ENCODE measurements around the gene FADS2. TPM values are rescaled to one million over a fixed set of nuclear protein-coding genes. Genes with fewer than 3 reads are reported as not detected.
"Not testable (repeated sequence)": the region's sequence is repeated elsewhere in the genome, so short reads cannot be mapped to it uniquely, and the experiment has no call there.

The FADS2 gene
- total RNA-seq, 1 experiment from 2014 or later = 17.1 TPM

GRCh38 chr11:61880454-61880853 is 52.4 kb downstream of the FADS2 start (continued):
- TF ChIP-seq REST (IDR thresholded peaks at IDR 0.05; ENCODE audit: low read depth) (no peak), EZH2phosphoT487 (IDR thresholded peaks at IDR 0.05; ENCODE audit: borderline replicate concordance) (no peak), JUND (IDR thresholded peaks at IDR 0.05) (no peak), RAD21 (IDR thresholded peaks at IDR 0.05; ENCODE audit: low read depth) (no peak), POLR2A (IDR thresholded peaks at IDR 0.05; ENCODE audit: borderline replicate concordance, extremely low read depth, insufficient read depth, insufficient read length) (no peak), POLR2AphosphoS5 (IDR thresholded peaks at IDR 0.05; ENCODE audit: low read depth, low read length) (no peak), SIN3A (IDR thresholded peaks at IDR 0.05; ENCODE audit: low read depth) (no peak)

- Histone ChIP-seq H2AFZ (ENCODE audit: low read depth, low read length, poor library complexity, severe bottlenecking) (no peak overlapping the region), H3K9me2 (ENCODE audit: insufficient read depth) (no peaks in the 10 kb centered on the region), H3K9me3 (ENCODE audit: control insufficient read depth in 1 of 2, insufficient read depth in 1 of 2, low read depth in 1 of 2, low read length in 2 of 2) (no peaks in the 10 kb centered on the region; a peak in 1 of 4 replicates), H3K27me3 (ENCODE audit: insufficient read depth, low read length) (no peaks in the 10 kb centered on the region), H3K4me2 (ENCODE audit: low read length) (no peak overlapping the region), H3K4me3 (replicated peaks in 1 of 2; ENCODE audit: low read depth in 1 of 2, low read length in 2 of 2) (no peak overlapping the region), H3K36me3 (ENCODE audit: control insufficient read depth in 1 of 2, insufficient read depth in 2 of 2, low read length in 2 of 2) (peaks cover 0 to 2% of the 10 kb centered on the region in 2 experiments; a peak in 2 of 4 replicates), H3K9ac (ENCODE audit: low read length) (no peak overlapping the region), H4K20me1 (ENCODE audit: insufficient read depth) (no peaks in the 10 kb centered on the region), H3K4me1 (ENCODE audit: control insufficient read depth in 1 of 2, insufficient read depth in 2 of 2, low read length in 2 of 2) (peaks cover 7 to 13% of the 10 kb centered on the region in 2 experiments; a peak in 3 of 4 replicates), H3K79me2 (ENCODE audit: insufficient read depth, low read length) (no peaks in the 10 kb centered on the region), H3K27ac (ENCODE audit: low read depth, low read length) (no peak overlapping the region)
- POLR2A ChIA-PET = interaction anchor here (1.7 kb wide), 1 partner anchor 67 kb away, joined by 5 read pairs; no protein-coding TSS in a partner anchor
- CTCF ChIA-PET = interaction anchor here (1.2 to 1.9 kb wide), 4 partner anchors 10 to 226 kb away, joined by 5 to 8 read pairs (median 6); no protein-coding TSS in a partner anchor
- RAD21 ChIA-PET (ENCODE audit: low non-redundant PET in 1 of 2, low total read pairs in 2 of 2, uncharacterized antibody in 2 of 2, unreplicated experiment in 2 of 2) = no interaction called here
- no TSS peak for BruUV-seq (replicated peaks)
- TF ChIP-seq REST (IDR thresholded peaks at IDR 0.05; ENCODE audit: low read depth) (no peak), ZNF274 (IDR thresholded peaks at IDR 0.05; ENCODE audit: low read depth, low read length) (no peak), SRF (IDR thresholded peaks at IDR 0.05; ENCODE audit: low read depth) (no peak), TCF7L2 (IDR thresholded peaks at IDR 0.05; ENCODE audit: borderline replicate concordance, extremely low read depth, insufficient read depth, insufficient read length) (no peak), CEBPB (IDR thresholded peaks at IDR 0.05; ENCODE audit: low read depth) (no peak), EZH2 (IDR thresholded peaks at IDR 0.05) (no peak), POLR2AphosphoS5 (IDR thresholded peaks at IDR 0.05; ENCODE audit: low read depth, low read length) (no peak)
- ATAC-seq (no peak), DNase-seq (ENCODE audit: low read depth, low spot score) (no peak)
- intact Hi-C loops (cut with micrococcal nuclease) = no loop called here
Measured at GRCh38 chr11:61881397-61881796, 53.3 kb downstream of the FADS2 start.

DNA sequence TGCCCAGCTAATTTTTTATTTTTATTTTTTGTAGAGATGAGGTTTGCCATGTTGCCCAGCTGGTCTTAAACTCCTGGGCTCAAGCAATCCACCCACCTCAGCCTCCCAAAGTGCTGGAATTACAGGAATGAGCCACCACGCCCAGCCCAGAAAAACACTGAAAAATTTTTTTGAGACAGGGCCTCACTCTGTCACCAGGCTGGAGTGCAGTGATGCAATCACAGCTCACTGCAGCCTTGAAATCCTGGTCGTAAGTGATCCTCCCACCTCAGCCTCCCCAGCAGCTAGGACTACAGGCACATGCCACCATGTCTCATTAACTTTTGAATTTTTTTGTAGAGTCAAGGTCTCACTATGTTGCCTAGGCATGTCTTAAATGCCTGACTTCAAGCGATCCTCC is 54.2 kb downstream of the FADS2 start:
- H3K36me3 ChIP-seq (ENCODE audit: control insufficient read depth in 1 of 2, insufficient read depth in 2 of 2, low read length in 2 of 2); BruUV-seq (replicated peaks); DNase-seq (ENCODE audit: low read depth, low spot score); H3K9me3 ChIP-seq (ENCODE audit: control insufficient read depth in 1 of 2, insufficient read depth in 1 of 2, low read depth in 1 of 2, low read length in 2 of 2); H4K20me1 ChIP-seq (ENCODE audit: insufficient read depth); RAD21 ChIA-PET (ENCODE audit: low non-redundant PET in 1 of 2, low total read pairs in 2 of 2, uncharacterized antibody in 2 of 2, unreplicated experiment in 2 of 2); H3K9ac ChIP-seq (ENCODE audit: low read length); H3K79me2 ChIP-seq (ENCODE audit: insufficient read depth, low read length); H3K4me3 ChIP-seq (replicated peaks in 1 of 2; ENCODE audit: low read depth in 1 of 2, low read length in 2 of 2); H2AFZ ChIP-seq (ENCODE audit: low read depth, low read length, poor library complexity, severe bottlenecking); H3K9me2 ChIP-seq (ENCODE audit: insufficient read depth); intact Hi-C loops (cut with micrococcal nuclease); H3K27me3 ChIP-seq (ENCODE audit: insufficient read depth, low read length); H3K27ac ChIP-seq (ENCODE audit: low read depth, low read length): not testable (repeated sequence)
- POLR2A ChIA-PET = interaction anchor here (0.7 kb wide), 1 partner anchor 271 kb away, joined by 3 read pairs; no protein-coding TSS in a partner anchor
- Histone ChIP-seq H3K4me2 (ENCODE audit: low read length) (peak overlapping the region; percentile 26; the same call in 1 of the 2 replicates), H3K4me1 (ENCODE audit: control insufficient read depth in 1 of 2, insufficient read depth in 2 of 2, low read length in 2 of 2) (peaks cover 7 to 13% of the 10 kb centered on the region in 2 experiments; a peak in 3 of 4 replicates)
- CTCF ChIA-PET = interaction anchor here (1.2 to 1.5 kb wide), 3 partner anchors 10 to 200 kb away, joined by 5 to 6 read pairs (median 5); no protein-coding TSS in a partner anchor
- peak; percentile 35 for ATAC-seq

Data from HCT116 (cell line).